GM23338 (cell line): ENCODE results near the gene MECP2. TPM values are rescaled to one million over a fixed set of nuclear protein-coding genes. Genes with fewer than 3 reads are reported as not detected.
"Not testable (repeated sequence)": the region's sequence is repeated elsewhere in the genome, so short reads cannot be mapped to it uniquely, and the experiment has no call there.

Experiments used
- ATAC-seq: fragments of 200-7000 bp; cut with Tn5 transposase; 3 replicates; pipeline ENCODE4 v1.9.1; 2020
- DNase-seq: peaks from one replicate; pipeline ENCODE4 v3.0.0-alpha.2; 2015; ENCODE audit warnings: low spot score
- H2AFZ ChIP-seq: fragments of 200-600 bp; sonication (generic); 2 replicates; pipeline ENCODE4 v1.8.0; 2016; ENCODE audit warnings: antibody characterized with exemption, mild to moderate bottlenecking, moderate library complexity
- H3F3A ChIP-seq: fragments of 200-600 bp; sonication (generic); replicated peaks from 2 replicates; pipeline ENCODE4 v1.8.0; 2017; ENCODE audit warnings: antibody characterized with exemption, mixed run types, low read depth
- H3K27ac ChIP-seq: fragments of 200-600 bp; sonication (generic); 2 replicates; pipeline ENCODE4 v1.6.1; 2016; ENCODE audit warnings: low read depth
- H3K27me3 ChIP-seq: fragments of 200-600 bp; sonication (generic); 2 replicates; pipeline ENCODE4 v1.8.0; 2016; ENCODE audit warnings: mild to moderate bottlenecking, mixed run types, moderate library complexity; ENCODE audit not compliant: insufficient read depth
- H3K36me3 ChIP-seq: fragments of 200-600 bp; sonication (generic); 2 replicates; pipeline ENCODE4 v1.8.0; 2016; ENCODE audit warnings: mild to moderate bottlenecking; ENCODE audit not compliant: insufficient read depth
- H3K4me1 ChIP-seq: fragments of 200-600 bp; sonication (generic); 2 replicates; pipeline ENCODE4 v1.8.0; 2016; ENCODE audit warnings: mild to moderate bottlenecking, moderate library complexity; ENCODE audit not compliant: insufficient read depth
- H3K4me2 ChIP-seq: fragments of 200-600 bp; sonication (generic); 2 replicates; pipeline ENCODE4 v1.7.1; 2017; ENCODE audit warnings: mixed run types
- H3K4me3 ChIP-seq: fragments of 200-600 bp; sonication (generic); 2 replicates; pipeline ENCODE4 v1.6.1; 2016; ENCODE audit warnings: mixed run types
- H3K79me2 ChIP-seq: fragments of 200-600 bp; sonication (generic); replicated peaks from 2 replicates; pipeline ENCODE4 v1.8.0; 2017; ENCODE audit warnings: mild to moderate bottlenecking; ENCODE audit not compliant: insufficient read depth
- H3K9me2 ChIP-seq: fragments of 200-600 bp; sonication (generic); 2 replicates; pipeline ENCODE4 v1.8.0; 2017; ENCODE audit not compliant: insufficient read depth
- H4K20me1 ChIP-seq: fragments of 200-600 bp; sonication (generic); replicated peaks from 2 replicates; pipeline ENCODE4 v1.8.0; 2017; ENCODE audit warnings: mild to moderate bottlenecking; ENCODE audit not compliant: insufficient read depth
- H3K27ac Mint-ChIP-seq: 2 replicates; pipeline ENCODE4 v1.8.0; 2020; ENCODE audit warnings: inconsistent platforms, mild to moderate bottlenecking, moderate library complexity, mixed read lengths
- H3K27me3 Mint-ChIP-seq: 3 replicates; pipeline ENCODE4 v1.8.0; 2022; ENCODE audit warnings: low read depth, mild to moderate bottlenecking, moderate library complexity, mixed read lengths, inconsistent platforms; ENCODE audit not compliant: insufficient read depth, poor library complexity
- H3K36me3 Mint-ChIP-seq: 3 replicates; pipeline ENCODE4 v1.8.0; 2021; ENCODE audit warnings: low read depth, mild to moderate bottlenecking, inconsistent platforms, moderate library complexity, mixed read lengths
- H3K4me1 Mint-ChIP-seq: 3 replicates; pipeline ENCODE4 v1.8.0; 2020; ENCODE audit warnings: mild to moderate bottlenecking, inconsistent platforms, mixed read lengths
- H3K4me3 Mint-ChIP-seq: 3 replicates; pipeline ENCODE4 v1.8.0; 2021; ENCODE audit warnings: moderate library complexity, mild to moderate bottlenecking, inconsistent platforms, mixed read lengths
- H3K9me3 Mint-ChIP-seq: 3 replicates; pipeline ENCODE4 v1.8.0; 2020; ENCODE audit warnings: moderate library complexity, mild to moderate bottlenecking, inconsistent platforms, mixed read lengths
- EZH2phosphoT487 ChIP-seq: fragments of 200-600 bp; sonication (generic); IDR thresholded peaks from one replicate; pipeline ENCODE4 v1.8.1; 2018; ENCODE audit warnings: antibody characterized with exemption; ENCODE audit not compliant: unreplicated experiment
- POLR2AphosphoS5 ChIP-seq: IDR thresholded peaks from 2 replicates; pipeline ENCODE4 v1.6.1; 2016; ENCODE audit warnings: antibody characterized with exemption, low read depth
- REST ChIP-seq: IDR thresholded peaks from one replicate; pipeline ENCODE4 v1.6.1; 2018; ENCODE audit warnings: antibody characterized with exemption; ENCODE audit not compliant: unreplicated experiment
- STAT1 ChIP-seq: IDR thresholded peaks from one replicate; pipeline ENCODE4 v1.6.1; 2016; ENCODE audit warnings: antibody characterized with exemption; ENCODE audit not compliant: unreplicated experiment
- ZNF331 ChIP-seq: fragments of 250-450 bp; sonication (Bioruptor Pico); IDR thresholded peaks from 2 replicates; pipeline ENCODE4 v1.5.0; 2020; ENCODE audit warnings: low read depth, mild to moderate bottlenecking, moderate library complexity
- ZNF462 ChIP-seq: fragments of 250-450 bp; sonication (Bioruptor Pico); IDR thresholded peaks from 2 replicates; pipeline ENCODE4 v1.5.0; 2020; ENCODE audit warnings: mild to moderate bottlenecking, moderate library complexity
- polyA plus RNA-seq: library from polyadenylated mRNA; unstranded; fragments of >200 nt; fragmentation: Nextera tagmentation; extraction: Ambion mirVana; gene quantifications from 2 replicates; pipeline ENCODE4 v1.2.1, GENCODE V29; 2016
- total RNA-seq: library from RNA; depleted of rRNA; stranded (reverse); fragments of >200 nt; shearing (Covaris generic); gene quantifications from 2 replicates; pipeline ENCODE4 v1.2.3, GENCODE V29; 2014

MECP2 gene
- total and polyA plus RNA-seq, 2 experiments from 2014 or later, result 27.7 to 32.7 TPM

- H3K4me1 Mint-ChIP-seq, H3K27me3 Mint-ChIP-seq, ATAC-seq, H3K4me2 ChIP-seq, H4K20me1 ChIP-seq, H3K9me2 ChIP-seq, H3K4me3 Mint-ChIP-seq, H3K36me3 Mint-ChIP-seq, H3F3A ChIP-seq, H3K79me2 ChIP-seq, H3K4me1 ChIP-seq, H3K36me3 ChIP-seq, H3K27ac Mint-ChIP-seq, H3K27me3 ChIP-seq, H3K9me3 Mint-ChIP-seq, DNase-seq, H2AFZ ChIP-seq, H3K4me3 ChIP-seq, H3K27ac ChIP-seq: not testable (repeated sequence)
Measured at GRCh38 chrX:153994398-153994797, 103.1 kb downstream of the MECP2 start.

GRCh38 chrX:153993978-153994377 lies 103.5 kb downstream of the MECP2 start:
- no peaks in the 10 kb centered on the region for H3F3A ChIP-seq
- no peak overlapping the region for H2AFZ ChIP-seq
- Mint-ChIP-seq H3K4me1 (no peaks in the 10 kb centered on the region), H3K36me3 (no peaks in the 10 kb centered on the region), H3K9me3 (no peaks in the 10 kb centered on the region), H3K27me3 (no peaks in the 10 kb centered on the region), H3K4me3 (no peak overlapping the region), H3K27ac (no peak overlapping the region)
- TF ChIP-seq STAT1 (no peak), ZNF462 (CRISPR knock-in tag) (no peak), REST (no peak), POLR2AphosphoS5 (no peak), ZNF331 (CRISPR knock-in tag) (no peak), EZH2phosphoT487 (no peak)
- H3K79me2 ChIP-seq, result no peaks in the 10 kb centered on the region
- no peaks in the 10 kb centered on the region for H4K20me1 ChIP-seq
- H3K4me2 ChIP-seq, result no peak overlapping the region
- no peaks in the 10 kb centered on the region for H3K36me3 ChIP-seq
- no peak overlapping the region for H3K27ac ChIP-seq
- no peaks in the 10 kb centered on the region for H3K27me3 ChIP-seq
- DNase-seq (no peak), ATAC-seq (no peak)
- no peaks in the 10 kb centered on the region for H3K4me1 ChIP-seq
- H3K4me3 ChIP-seq, result no peak overlapping the region
- no peaks in the 10 kb centered on the region for H3K9me2 ChIP-seq
